ENCODE results near the gene CNIH3.

DNA sequence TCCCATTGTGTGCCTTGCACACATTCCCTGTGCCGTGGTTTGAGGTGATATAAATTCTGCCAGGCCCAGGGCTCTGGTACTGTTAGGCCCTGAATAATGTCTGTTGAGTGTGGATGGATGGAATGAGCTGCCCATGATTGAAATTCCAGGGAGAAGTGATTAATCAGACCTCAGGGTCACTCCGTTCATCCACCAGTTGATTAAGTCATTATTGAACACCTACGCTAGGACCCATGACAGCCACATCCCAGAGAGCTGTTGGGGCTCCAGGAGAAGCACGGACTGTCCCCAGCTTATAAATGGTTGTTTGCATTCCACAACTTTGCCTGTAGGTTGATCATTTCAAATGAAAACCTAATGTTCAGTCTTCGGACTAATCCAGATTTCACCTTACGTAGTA, 98.4 kb downstream of the CNIH3 start:
- TF ChIP-seq, protein P1, sequence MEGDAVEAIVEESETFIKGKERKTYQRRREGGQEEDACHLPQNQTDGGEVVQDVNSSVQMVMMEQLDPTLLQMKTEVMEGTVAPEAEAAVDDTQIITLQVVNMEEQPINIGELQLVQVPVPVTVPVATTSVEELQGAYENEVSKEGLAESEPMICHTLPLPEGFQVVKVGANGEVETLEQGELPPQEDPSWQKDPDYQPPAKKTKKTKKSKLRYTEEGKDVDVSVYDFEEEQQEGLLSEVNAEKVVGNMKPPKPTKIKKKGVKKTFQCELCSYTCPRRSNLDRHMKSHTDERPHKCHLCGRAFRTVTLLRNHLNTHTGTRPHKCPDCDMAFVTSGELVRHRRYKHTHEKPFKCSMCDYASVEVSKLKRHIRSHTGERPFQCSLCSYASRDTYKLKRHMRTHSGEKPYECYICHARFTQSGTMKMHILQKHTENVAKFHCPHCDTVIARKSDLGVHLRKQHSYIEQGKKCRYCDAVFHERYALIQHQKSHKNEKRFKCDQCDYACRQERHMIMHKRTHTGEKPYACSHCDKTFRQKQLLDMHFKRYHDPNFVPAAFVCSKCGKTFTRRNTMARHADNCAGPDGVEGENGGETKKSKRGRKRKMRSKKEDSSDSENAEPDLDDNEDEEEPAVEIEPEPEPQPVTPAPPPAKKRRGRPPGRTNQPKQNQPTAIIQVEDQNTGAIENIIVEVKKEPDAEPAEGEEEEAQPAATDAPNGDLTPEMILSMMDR (IDR thresholded peaks at IDR 0.05; ENCODE audit: low read length): no peak
- TF ChIP-seq EZH2 (IDR thresholded peaks at IDR 0.05; ENCODE audit: borderline replicate concordance, low read length): no peak

All from OCI-LY1 (cell line).